K562 (cell line): ENCODE measurements around the gene TYW3. TPM values are rescaled to one million over a fixed set of nuclear protein-coding genes. Genes with fewer than 3 reads are reported as not detected.

Experiments used
- ATAC-seq: fragments of 200-7000 bp; cut with Tn5 transposase; 3 replicates; pipeline ENCODE4 v1.9.1; 2020; ENCODE audit warnings: moderate library complexity
- BruUV-seq: library from RNA; stranded (reverse); fragments of 400-500 nt; replicated peaks from 2 replicates; lab custom pipeline; 2021; lab: Mats Ljungman, UMichigan
- CTCF ChIA-PET: fragments of 300-600 bp; formaldehyde crosslinking; extraction: SDS; loops from one replicate; lab custom pipeline; 2021; ENCODE audit warnings: low intra/inter-chr PET ratio; lab: Yijun Ruan, JAX
- POLR2A ChIA-PET: fragments of 300-600, 350-650 bp; sonication (Branson Sonifier 250); formaldehyde crosslinking; extraction: SDS; loops from one replicate; lab custom pipeline; 2021; ENCODE audit warnings: antibody characterized with exemption, inconsistent platforms; lab: Yijun Ruan, JAX
- DNase-seq, 4 experiments: peaks; one replicate each; pipeline versions ENCODE4 v3.0.0 to v3.0.0-alpha.2; 2011 to 2018; ENCODE audit warnings: low spot score in 3 of 4, mixed read lengths in 3 of 4; ENCODE audit errors: extremely low read depth in 1 of 4
- FAIRE-seq: peaks from 2 replicates; lab custom pipeline; 2011; peaks lifted over from hg19 to GRCh38; lab: Jason Lieb, UNC
- H2AFZ ChIP-seq: 2 replicates; pipeline ENCODE4 v1.6.0; 2011; ENCODE audit warnings: low read depth, low read length, control low read depth, inconsistent platforms
- H3K27ac ChIP-seq: fragments of 200-600 bp; 3 replicates; pipeline ENCODE4 v1.8.0; 2011; ENCODE audit warnings: low read depth, mild to moderate bottlenecking, control low read depth, inconsistent platforms, low read length, moderate library complexity, mixed read lengths; ENCODE audit errors: extremely low read depth
- H3K27me3 ChIP-seq, 2 experiments: fragments of 300-600 bp in 1 of 2; 2 replicates in 1 of 2; 3 replicates in 1 of 2; pipeline versions ENCODE4 v1.6.0 to v1.8.0; 2011; ENCODE audit warnings: inconsistent platforms in 2 of 2, low read length in 2 of 2, mild to moderate bottlenecking in 1 of 2, mixed read lengths in 1 of 2, moderate library complexity in 1 of 2; ENCODE audit not compliant: control insufficient read depth in 2 of 2, insufficient read depth in 2 of 2
- H3K36me3 ChIP-seq: fragments of 300-600 bp; 3 replicates; pipeline ENCODE4 v1.8.0; 2011; ENCODE audit warnings: mild to moderate bottlenecking, low read length, inconsistent platforms; ENCODE audit not compliant: control insufficient read depth, insufficient read depth
- H3K4me1 ChIP-seq, 2 experiments: fragments of 200-600 bp in 1 of 2; replicated peaks in 1 of 2; 2 replicates in 1 of 2; 3 replicates in 1 of 2; pipeline versions ENCODE4 v1.5.1 to v1.8.0; 2011; ENCODE audit warnings: inconsistent platforms in 2 of 2, low read length in 2 of 2, mild to moderate bottlenecking in 1 of 2, mixed read lengths in 1 of 2, moderate library complexity in 1 of 2; ENCODE audit not compliant: control insufficient read depth in 2 of 2, insufficient read depth in 2 of 2
- H3K4me2 ChIP-seq: 2 replicates; pipeline ENCODE4 v1.6.1; 2011; ENCODE audit warnings: low read length, control low read depth, inconsistent platforms, mixed read lengths; ENCODE audit not compliant: insufficient read depth
- H3K4me3 ChIP-seq: fragments of 200-600 bp; sonication (generic), shearing (Covaris generic); 2 replicates; pipeline ENCODE4 v1.5.1; 2016; ENCODE audit warnings: control low read depth, inconsistent platforms
- H3K79me2 ChIP-seq: fragments of 200-600 bp; 3 replicates; pipeline ENCODE4 v1.8.0; 2011; ENCODE audit warnings: low read length, inconsistent platforms; ENCODE audit not compliant: control insufficient read depth, insufficient read depth
- H3K9ac ChIP-seq, 2 experiments: 2 replicates each; pipeline versions ENCODE4 v1.6.0 to v1.6.1; 2011; ENCODE audit warnings: low read depth in 2 of 2, low read length in 2 of 2, control low read depth in 1 of 2, inconsistent platforms in 1 of 2, mild to moderate bottlenecking in 1 of 2, mixed read lengths in 1 of 2; ENCODE audit not compliant: insufficient read depth in 1 of 2
- H3K9me1 ChIP-seq: one replicate; pipeline ENCODE4 v1.6.0; 2011; ENCODE audit warnings: inconsistent platforms, mild to moderate bottlenecking, low read length, moderate library complexity; ENCODE audit not compliant: control insufficient read depth, insufficient read depth
- H3K9me3 ChIP-seq: replicated peaks from 2 replicates; pipeline ENCODE4 v1.5.1; 2011; ENCODE audit warnings: low read depth, low read length, inconsistent platforms; ENCODE audit not compliant: control insufficient read depth, insufficient read depth
- H4K20me1 ChIP-seq: replicated peaks from 2 replicates; pipeline ENCODE4 v1.6.1; 2011; ENCODE audit warnings: low read length, inconsistent platforms, mixed read lengths; ENCODE audit not compliant: control insufficient read depth, insufficient read depth
- CBX8 ChIP-seq: fragments of 200-600 bp; sonication (generic); IDR thresholded peaks from 2 replicates; pipeline ENCODE4 v1.6.1; 2012; ENCODE audit warnings: borderline replicate concordance, mixed run types, low read depth, mild to moderate bottlenecking, moderate library complexity, mixed read lengths, low read length, control low read depth, inconsistent platforms; ENCODE audit not compliant: poor library complexity, severe bottlenecking; ENCODE audit errors: extremely low read depth
- CTCFL ChIP-seq: IDR thresholded peaks from 2 replicates; pipeline ENCODE4 v1.6.1; 2011; ENCODE audit warnings: borderline replicate concordance, low read depth, mild to moderate bottlenecking, moderate library complexity, low read length; ENCODE audit not compliant: insufficient read depth, poor library complexity, severe bottlenecking
- ESRRA ChIP-seq: fragments of 450-650 bp; IDR thresholded peaks from 2 replicates; pipeline ENCODE4 v1.6.1; 2014; ENCODE audit warnings: low read depth, mild to moderate bottlenecking, moderate library complexity, borderline replicate concordance
- HCFC1 ChIP-seq: IDR thresholded peaks from 2 replicates; pipeline ENCODE4 v1.6.1; 2012; ENCODE audit warnings: low read depth, low read length, improper control_type of control experiment
- KLF6 ChIP-seq: fragments of 250-450 bp; sonication (Bioruptor Pico); IDR thresholded peaks from 2 replicates; pipeline ENCODE4 v1.4.0; 2020; ENCODE audit warnings: mild to moderate bottlenecking, moderate library complexity, borderline replicate concordance
- NELFE ChIP-seq: IDR thresholded peaks from 2 replicates; pipeline ENCODE4 v1.6.1; 2011; ENCODE audit warnings: mild to moderate bottlenecking; ENCODE audit not compliant: insufficient read depth, insufficient read length
- NFIC ChIP-seq: fragments of 450-650 bp; IDR thresholded peaks from 2 replicates; pipeline ENCODE4 v1.6.1; 2017; ENCODE audit warnings: mild to moderate bottlenecking, inconsistent platforms
- PHF8 ChIP-seq: fragments of 200-600 bp; sonication (generic); IDR thresholded peaks from 2 replicates; pipeline ENCODE4 v1.6.1; 2012; ENCODE audit warnings: mixed run types, mild to moderate bottlenecking, inconsistent platforms, low read length, moderate library complexity, borderline replicate concordance
- RAD21 ChIP-seq, 2 experiments: fragments of 250-450 bp in 1 of 2; fragments of 450-650 bp in 1 of 2; sonication (Bioruptor Pico) in 1 of 2; formaldehyde crosslinking in 1 of 2; IDR thresholded peaks in 1 of 2; conservative IDR thresholded peaks in 1 of 2; 2 replicates each; pipeline versions ENCODE4 v1.4.0 to v1.8.0; 2020 to 2022; ENCODE audit warnings: mild to moderate bottlenecking in 2 of 2, moderate library complexity in 1 of 2
- SREBF1 ChIP-seq: fragments of 150-350 bp; IDR thresholded peaks from 2 replicates; pipeline ENCODE4 v1.6.1; 2014; ENCODE audit warnings: antibody characterized with exemption, low read depth, low read length, borderline replicate concordance
- ZFPM2 ChIP-seq: fragments of 250-450 bp; sonication (Bioruptor Pico); IDR thresholded peaks from 2 replicates; pipeline ENCODE4 v1.5.1; 2022; ENCODE audit warnings: mild to moderate bottlenecking
- ZNF184 ChIP-seq: sonication (generic); formaldehyde crosslinking; IDR thresholded peaks from 2 replicates; pipeline ENCODE4 v1.5.0; 2020; ENCODE audit warnings: missing genetic modification reagents
- ZNF263 ChIP-seq: sonication (generic); formaldehyde crosslinking; IDR thresholded peaks from 2 replicates; pipeline ENCODE4 v1.8.0; 2022; ENCODE audit warnings: mild to moderate bottlenecking, missing genetic modification reagents, borderline replicate concordance
- ZNF316 ChIP-seq: fragments of 450-650 bp; IDR thresholded peaks from 2 replicates; pipeline ENCODE4 v1.6.1; 2016
- WGBS: fragments of 100-300 bp; shearing (Covaris generic); methylation state at CpG from one replicate; pipeline ENCODE4 v1.1.6; 2016; ENCODE audit warnings: low coverage, mixed read lengths; ENCODE audit not compliant: insufficient coverage; ENCODE audit errors: missing lambda C conversion rate; 5-methylcytosine and 5-hydroxymethylcytosine counted together
- in situ Hi-C: fragments of 300-500 bp; cut with MboI; formaldehyde crosslinking; loops from 4 replicates; pipeline ENCODE4 v1.15.0; 2018; ENCODE audit warnings: inconsistent platforms, mixed read lengths
- intact Hi-C: fragments of 100-400 bp; cut with micrococcal nuclease; formaldehyde crosslinking; loops from 2 replicates; pipeline ENCODE4 v1.14.2; 2022
- polyA plus RNA-seq, 8 experiments: library from polyadenylated mRNA; depleted of rRNA in 4 of 8; stranded (reverse) in 5 of 8; unstranded in 3 of 8; fragments of >200 nt; fragmentation: Nextera tagmentation in 2 of 8; fragmentation: Illumina TruSeq in 1 of 8; extraction: Ambion mirVana in 2 of 8; extraction: Trizol in 1 of 8; gene quantifications; 2 replicates each; pipeline versions ENCODE4 v1.2.1 to v1.2.3, GENCODE V29; 2011 to 2014; ENCODE audit warnings: inconsistent platforms in 1 of 8, missing spikeins in 1 of 8
- total RNA-seq, 7 experiments: library from RNA; depleted of rRNA in 6 of 7; stranded (reverse); fragments of >200 nt in 6 of 7; fragmentation: Illumina TruSeq in 2 of 7; extraction: Trizol in 2 of 7; gene quantifications; 2 replicates each; pipeline versions ENCODE4 v1.2.1 to v1.2.3, GENCODE V29; 2011 to 2021; ENCODE audit warnings: low replicate concordance in 1 of 7
- TF ChIP-seq, protein P1 (sequence below): fragments of 250-450 bp; sonication (Bioruptor Pico); IDR thresholded peaks from 2 replicates; pipeline ENCODE4 v1.8.0; 2022; ENCODE audit warnings: moderate library complexity, mild to moderate bottlenecking, inconsistent platforms
- TF ChIP-seq, protein P2 (sequence below), 3 experiments: IDR thresholded peaks in 2 of 3; conservative IDR thresholded peaks in 1 of 3; 2 replicates each; pipeline ENCODE4 v1.5.1; 2011 to 2012; ENCODE audit warnings: low read length in 3 of 3, mild to moderate bottlenecking in 3 of 3, control low read depth in 2 of 3, improper control_type of control experiment in 1 of 3, inconsistent platforms in 1 of 3, low read depth in 1 of 3, mixed read lengths in 1 of 3, moderate library complexity in 1 of 3; ENCODE audit not compliant: insufficient read depth in 2 of 3

The TYW3 gene
- total and polyA plus RNA-seq, 9 of the 15 experiments (the other 6 are each of a cell fraction or from before 2014, with no cell fraction given) = 22.0 to 54.0 (median 41.1) TPM

DNA sequence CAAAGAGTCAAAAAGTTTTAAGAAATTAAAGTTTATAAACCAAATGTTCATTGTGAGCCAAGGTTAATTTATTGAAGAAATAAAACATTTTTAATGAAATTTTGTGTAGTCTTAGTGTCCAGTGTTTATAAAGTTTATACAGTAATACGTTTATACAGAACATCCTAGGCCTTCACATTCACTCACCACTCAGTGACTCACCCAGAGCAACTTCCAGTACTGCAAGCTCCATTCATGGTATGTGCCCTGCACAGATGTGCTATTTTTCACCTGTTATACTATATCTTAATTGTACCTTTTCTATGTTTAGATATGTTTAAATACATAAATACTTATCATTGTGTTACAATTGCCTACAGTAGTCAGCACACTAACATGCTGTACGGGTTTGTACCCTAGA, 33.6 kb downstream of the TYW3 start (continued):
- TF ChIP-seq ZFPM2 (no peak), HCFC1 (no peak), NFIC (no peak), PHF8 (no peak), ZNF316 (no peak), ESRRA (no peak), ZNF184 (CRISPR knock-in tag) (no peak), SREBF1 (no peak), ZNF263 (no peak)
- TF ChIP-seq, protein P1, sequence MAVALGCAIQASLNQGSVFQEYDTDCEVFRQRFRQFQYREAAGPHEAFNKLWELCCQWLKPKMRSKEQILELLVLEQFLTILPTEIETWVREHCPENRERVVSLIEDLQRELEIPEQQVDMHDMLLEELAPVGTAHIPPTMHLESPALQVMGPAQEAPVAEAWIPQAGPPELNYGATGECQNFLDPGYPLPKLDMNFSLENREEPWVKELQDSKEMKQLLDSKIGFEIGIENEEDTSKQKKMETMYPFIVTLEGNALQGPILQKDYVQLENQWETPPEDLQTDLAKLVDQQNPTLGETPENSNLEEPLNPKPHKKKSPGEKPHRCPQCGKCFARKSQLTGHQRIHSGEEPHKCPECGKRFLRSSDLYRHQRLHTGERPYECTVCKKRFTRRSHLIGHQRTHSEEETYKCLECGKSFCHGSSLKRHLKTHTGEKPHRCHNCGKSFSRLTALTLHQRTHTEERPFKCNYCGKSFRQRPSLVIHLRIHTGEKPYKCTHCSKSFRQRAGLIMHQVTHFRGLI = no peak

GRCh38 chr1:74767490-74767889, 34.5 kb downstream of the TYW3 start:
- peak; percentile 90 for ATAC-seq
- Histone ChIP-seq H3K9me3 (no peaks in the 10 kb centered on the region), H4K20me1 (no peaks in the 10 kb centered on the region), H3K9ac (no peak overlapping the region), H3K9me1 (no peaks in the 10 kb centered on the region), H3K36me3 (peaks cover 19% of the 10 kb centered on the region), H2AFZ (no peak overlapping the region), H3K79me2 (no peaks in the 10 kb centered on the region), H3K27me3 (no peaks in the 10 kb centered on the region), H3K4me3 (no peak overlapping the region), H3K4me1 (no peaks in the 10 kb centered on the region), H3K27ac (no peak overlapping the region), H3K4me2 (no peak overlapping the region)
- intact Hi-C loops = no loop called here
- WGBS = 44% methylated on average over 3 of the region's 3 CpGs
- TF ChIP-seq, protein P2, sequence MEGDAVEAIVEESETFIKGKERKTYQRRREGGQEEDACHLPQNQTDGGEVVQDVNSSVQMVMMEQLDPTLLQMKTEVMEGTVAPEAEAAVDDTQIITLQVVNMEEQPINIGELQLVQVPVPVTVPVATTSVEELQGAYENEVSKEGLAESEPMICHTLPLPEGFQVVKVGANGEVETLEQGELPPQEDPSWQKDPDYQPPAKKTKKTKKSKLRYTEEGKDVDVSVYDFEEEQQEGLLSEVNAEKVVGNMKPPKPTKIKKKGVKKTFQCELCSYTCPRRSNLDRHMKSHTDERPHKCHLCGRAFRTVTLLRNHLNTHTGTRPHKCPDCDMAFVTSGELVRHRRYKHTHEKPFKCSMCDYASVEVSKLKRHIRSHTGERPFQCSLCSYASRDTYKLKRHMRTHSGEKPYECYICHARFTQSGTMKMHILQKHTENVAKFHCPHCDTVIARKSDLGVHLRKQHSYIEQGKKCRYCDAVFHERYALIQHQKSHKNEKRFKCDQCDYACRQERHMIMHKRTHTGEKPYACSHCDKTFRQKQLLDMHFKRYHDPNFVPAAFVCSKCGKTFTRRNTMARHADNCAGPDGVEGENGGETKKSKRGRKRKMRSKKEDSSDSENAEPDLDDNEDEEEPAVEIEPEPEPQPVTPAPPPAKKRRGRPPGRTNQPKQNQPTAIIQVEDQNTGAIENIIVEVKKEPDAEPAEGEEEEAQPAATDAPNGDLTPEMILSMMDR (IDR thresholded peaks at IDR 0.05 in 2 of 3, conservative IDR thresholded peaks at IDR 0.05 in 1 of 3; ENCODE audit: insufficient read depth in 2 of 3, low read depth in 1 of 3, low read length in 3 of 3) = peak; percentile 56 to 74 (median 59)
- TF ChIP-seq KLF6 (CRISPR knock-in tag) (no peak), NELFE (no peak), CTCFL (peak; percentile 17), CBX8 (no peak), RAD21 (CRISPR knock-in tag; conservative IDR thresholded peaks at IDR 0.05 in 1 of 2, IDR thresholded peaks at IDR 0.05 in 1 of 2) (peak in 1 of 2 experiments; percentile 8; a peak in 1 of 4 replicates)
- ChIA-PET POLR2A (interaction anchor here (0.6 to 1.0 kb wide), 2 partner anchors 10 to 19 kb away, joined by 3 read pairs; no protein-coding TSS in a partner anchor), CTCF (interaction anchor here (0.6 kb wide), 1 partner anchor 928 kb away, joined by 3 read pairs; no protein-coding TSS in a partner anchor)
- in situ Hi-C loops = loop anchor here (10.0 kb wide), 1 partner anchor 437 kb away; no protein-coding TSS in a partner anchor
- no TSS peak for BruUV-seq
- FAIRE-seq = peak; percentile 52
- peak; percentile 37 to 59 (median 42) for DNase-seq
